Activated T-cell treated with anti-CD3 and anti-CD28 coated beads, Interleukin-2, amount 50 U/mL, for 24 hours (primary cell): Measurements from ENCODE around the gene OTOR.

ENCODE experiments used
- DNase-seq: peaks from one replicate; pipeline ENCODE4 v3.0.0-alpha.2; 2020
- H3K27ac Mint-ChIP-seq: 2 replicates; pipeline ENCODE4 v1.8.0; 2020; ENCODE audit warnings: mild to moderate bottlenecking, mixed read lengths
- H3K27me3 Mint-ChIP-seq: 2 replicates; pipeline ENCODE4 v1.8.0; 2020; ENCODE audit warnings: mixed read lengths
- H3K36me3 Mint-ChIP-seq: 2 replicates; pipeline ENCODE4 v1.8.0; 2020; ENCODE audit warnings: low read depth, mixed read lengths
- H3K4me1 Mint-ChIP-seq: 2 replicates; pipeline ENCODE4 v1.8.0; 2020; ENCODE audit warnings: low read depth, mixed read lengths
- H3K4me3 Mint-ChIP-seq: 2 replicates; pipeline ENCODE4 v1.8.0; 2020; ENCODE audit warnings: mild to moderate bottlenecking, moderate library complexity, mixed read lengths
- H3K9me3 Mint-ChIP-seq: 2 replicates; pipeline ENCODE4 v1.8.0; 2020; ENCODE audit warnings: mixed read lengths

Gene OTOR

DNA sequence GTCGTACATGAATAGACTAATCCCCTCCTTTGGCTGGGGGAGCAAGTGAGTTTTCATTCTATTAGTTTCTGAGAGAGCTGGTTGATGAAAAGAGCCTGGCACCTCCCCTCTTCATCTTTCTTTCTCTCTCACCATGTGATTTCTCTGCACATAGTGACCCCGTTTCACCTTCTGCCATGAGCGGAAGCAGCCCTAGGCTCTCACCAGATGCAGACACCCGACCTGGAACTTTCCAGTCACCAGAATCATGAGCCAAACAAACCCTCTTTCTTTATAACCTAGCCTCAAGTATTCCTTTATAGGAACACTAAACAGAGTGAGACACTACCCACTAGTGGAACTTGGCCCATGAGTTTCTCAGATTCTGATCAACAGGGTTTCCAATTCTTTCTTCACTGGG, 16.4 kb downstream of the OTOR start:
- Mint-ChIP-seq H3K9me3 (no peaks in the 10 kb centered on the region), H3K27ac (no peak overlapping the region), H3K4me1 (peaks cover 1% of the 10 kb centered on the region), H3K4me3 (no peak overlapping the region), H3K36me3 (no peaks in the 10 kb centered on the region), H3K27me3 (peaks cover 27% of the 10 kb centered on the region)
- no peak for DNase-seq

DNA sequence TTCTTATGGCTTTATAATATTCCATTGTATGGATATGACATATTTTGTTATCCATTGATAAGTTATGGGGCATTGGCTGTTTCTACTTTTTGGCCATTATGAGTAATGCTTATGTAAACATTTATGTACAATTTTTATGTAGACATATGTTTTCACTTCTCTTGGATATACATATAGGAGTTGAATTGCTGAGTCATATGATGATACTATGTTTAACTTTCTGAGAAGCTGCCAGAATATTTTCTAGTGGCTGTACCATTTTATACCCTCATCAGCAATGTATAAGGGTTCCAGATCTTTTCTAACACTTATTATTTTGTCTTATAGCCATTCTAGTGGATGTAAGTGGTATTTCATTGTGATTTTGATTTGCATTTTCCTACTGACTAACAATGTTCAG, 23.1 kb downstream of the OTOR start:
- Mint-ChIP-seq H3K36me3 (no peaks in the 10 kb centered on the region), H3K4me3 (no peak overlapping the region), H3K9me3 (no peaks in the 10 kb centered on the region), H3K4me1 (no peaks in the 10 kb centered on the region), H3K27me3 (peaks cover 29% of the 10 kb centered on the region), H3K27ac (no peak overlapping the region)
- no peak for DNase-seq

DNA sequence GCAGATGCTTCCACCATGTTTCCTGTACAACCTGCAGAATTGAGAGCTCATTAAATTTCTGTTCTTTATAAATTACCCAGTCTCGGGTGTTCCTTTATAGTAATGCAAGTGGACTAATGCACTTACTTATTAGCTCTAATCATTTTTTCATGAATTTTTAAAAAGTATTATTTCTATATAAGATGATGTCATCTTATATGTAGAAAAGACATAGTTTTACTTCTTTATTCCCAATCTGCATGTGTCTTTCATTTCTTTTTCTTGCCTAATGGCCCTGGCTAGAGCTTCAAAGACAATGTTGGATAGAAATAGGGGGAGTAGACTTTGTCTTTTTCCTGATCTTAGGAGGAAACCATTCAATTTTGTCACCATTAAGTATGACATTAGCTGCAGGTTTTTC, 27.8 kb downstream of the OTOR start:
- DNase-seq, result no peak
- H3K4me3 Mint-ChIP-seq, result no peak overlapping the region
- H3K27ac Mint-ChIP-seq, result no peak overlapping the region
- H3K9me3 Mint-ChIP-seq, result peaks cover 2% of the 10 kb centered on the region
- no peaks in the 10 kb centered on the region for H3K4me1 Mint-ChIP-seq
- H3K36me3 Mint-ChIP-seq, result no peaks in the 10 kb centered on the region
- H3K27me3 Mint-ChIP-seq, result peaks cover 18% of the 10 kb centered on the region

DNA sequence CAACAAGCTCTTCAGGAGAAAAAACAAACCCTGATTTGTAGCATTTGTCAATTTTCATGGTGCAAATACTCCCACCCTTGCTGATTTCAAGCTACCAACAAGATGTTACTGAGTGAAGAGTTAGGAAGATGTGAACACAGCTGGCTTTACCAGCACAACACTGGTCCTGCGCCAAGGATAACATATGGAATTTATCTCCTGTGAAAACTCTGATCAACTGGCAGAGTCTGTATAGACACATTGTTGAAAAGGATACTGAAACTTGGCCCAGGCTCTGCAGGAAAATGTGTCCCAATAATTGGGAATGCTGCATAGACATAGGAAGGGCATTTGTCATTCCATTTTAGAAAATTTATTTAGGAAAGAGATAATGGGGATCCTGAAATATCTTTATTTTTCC, 29.0 kb downstream of the OTOR start:
- no peaks in the 10 kb centered on the region for H3K36me3 Mint-ChIP-seq
- peaks cover 15% of the 10 kb centered on the region for H3K27me3 Mint-ChIP-seq
- no peak for DNase-seq
- H3K9me3 Mint-ChIP-seq, result peaks cover 4% of the 10 kb centered on the region
- H3K4me3 Mint-ChIP-seq, result no peak overlapping the region
- no peaks in the 10 kb centered on the region for H3K4me1 Mint-ChIP-seq
- H3K27ac Mint-ChIP-seq, result no peak overlapping the region

DNA sequence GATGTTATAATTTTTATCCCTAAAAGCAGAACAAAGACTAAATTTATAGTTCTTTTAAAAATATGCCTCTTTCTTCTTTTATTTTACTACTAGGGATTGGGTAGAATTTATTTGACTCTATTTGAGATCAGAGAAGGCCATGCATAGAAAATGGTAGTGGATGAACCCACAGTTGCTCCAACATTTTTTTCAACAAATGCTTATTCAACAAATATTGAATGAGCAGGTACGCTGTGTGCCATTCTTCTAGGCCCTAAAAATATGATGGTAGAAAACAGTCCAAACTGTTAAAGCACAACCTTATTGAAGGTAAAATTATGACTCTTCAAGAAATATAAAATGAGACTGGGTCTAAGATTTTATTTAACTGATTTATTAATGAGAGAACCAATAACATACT, 30.0 kb downstream of the OTOR start:
- Mint-ChIP-seq H3K27ac (no peak overlapping the region), H3K36me3 (no peaks in the 10 kb centered on the region), H3K4me3 (no peak overlapping the region), H3K27me3 (peaks cover 11% of the 10 kb centered on the region), H3K9me3 (peaks cover 13% of the 10 kb centered on the region), H3K4me1 (no peaks in the 10 kb centered on the region)
- no peak for DNase-seq

DNA sequence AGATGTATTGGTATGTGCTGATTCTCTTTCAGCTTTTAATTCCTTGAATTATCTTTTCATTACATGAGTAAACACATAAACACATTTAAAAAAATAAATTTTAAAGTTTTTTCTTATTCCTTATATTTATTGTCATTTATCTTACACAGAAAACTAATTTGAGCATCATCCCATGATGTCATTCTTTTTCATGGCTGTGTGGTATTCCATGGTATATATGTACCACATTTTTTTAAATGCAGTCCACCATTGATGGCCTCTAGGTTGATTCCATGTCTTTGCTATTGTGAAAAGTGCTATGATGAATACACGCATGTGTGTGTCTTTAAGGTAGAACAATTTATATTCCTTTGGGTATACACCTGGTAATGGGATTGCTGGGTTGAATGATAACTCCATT, 33.3 kb downstream of the OTOR start:
- no peak overlapping the region for H3K4me3 Mint-ChIP-seq
- no peak overlapping the region for H3K27ac Mint-ChIP-seq

DNA sequence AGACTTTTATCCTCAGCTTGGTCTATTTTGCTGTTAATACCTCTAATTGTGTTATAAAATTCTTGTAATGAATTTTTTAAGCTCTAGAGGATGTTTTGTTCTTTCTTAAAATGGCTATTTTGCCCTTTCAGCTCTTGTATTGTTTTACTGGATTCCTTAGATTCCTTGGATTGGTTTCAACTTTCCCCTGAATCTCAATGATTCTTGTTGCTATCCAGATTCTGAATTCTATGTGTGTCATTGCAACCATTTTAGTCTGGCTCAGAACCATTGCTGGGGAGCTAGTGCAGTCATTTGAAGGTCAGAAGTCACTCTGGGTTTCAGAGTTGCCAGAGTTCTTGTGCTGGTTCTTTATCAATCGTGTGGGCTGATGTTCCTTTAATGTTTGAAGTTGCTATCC, 37.1 kb downstream of the OTOR start:
- Mint-ChIP-seq H3K36me3 (no peaks in the 10 kb centered on the region), H3K27ac (no peak overlapping the region), H3K9me3 (peaks cover 26% of the 10 kb centered on the region), H3K27me3 (peaks cover 22% of the 10 kb centered on the region), H3K4me1 (no peaks in the 10 kb centered on the region), H3K4me3 (no peak overlapping the region)
- no peak for DNase-seq

More for the DNA sequence above, 33.3 kb downstream of the OTOR start:
- no peak for DNase-seq
- peaks cover 17% of the 10 kb centered on the region for H3K9me3 Mint-ChIP-seq
- H3K27me3 Mint-ChIP-seq, result peaks cover 2% of the 10 kb centered on the region
- H3K36me3 Mint-ChIP-seq, result no peaks in the 10 kb centered on the region
- no peaks in the 10 kb centered on the region for H3K4me1 Mint-ChIP-seq
